Suppressor macrophage treated with lipopolysaccharide for 4 hours (primary cell): ENCODE results near the gene NAIF1.
"Not testable (repeated sequence)": the region's sequence is repeated elsewhere in the genome, so short reads cannot be mapped to it uniquely, and the experiment has no call there.

ENCODE experiments used
- DNase-seq: peaks from one replicate; pipeline ENCODE4 v3.0.0-alpha.2; 2020

Gene NAIF1

GRCh38 chr9:128066713-128067644 is at the start of gene NAIF1:
Gene NAIF1, minus strand, starts transcription at chr9:128067320. Its CDS starts 219 bp downstream, at chr9:128067101.
- peak; percentile 99 for DNase-seq

GRCh38 chr9:128116104-128117083 is 49.3 kb upstream of the NAIF1 start:
- no peak for DNase-seq

- peak; percentile 87 for DNase-seq
These were observed 48.3 kb upstream of the NAIF1 start for GRCh38 chr9:128115187-128116103.

GRCh38 chr9:128114326-128115186 is 47.4 kb upstream of the NAIF1 start:
- no peak for DNase-seq

- DNase-seq: no peak
These were observed 46.6 kb upstream of the NAIF1 start for GRCh38 chr9:128113526-128114325.

GRCh38 chr9:128111726-128112125 is 44.6 kb upstream of the NAIF1 start:
- not testable (repeated sequence) for DNase-seq

GRCh38 chr9:128109050-128109709 is 42.1 kb upstream of the NAIF1 start:
- no peak for DNase-seq

GRCh38 chr9:128108269-128109049 is 41.3 kb upstream of the NAIF1 start:
- DNase-seq: no peak

GRCh38 chr9:128107468-128108268 is 40.5 kb upstream of the NAIF1 start:
- DNase-seq: no peak

GRCh38 chr9:128106940-128107467 is 39.9 kb upstream of the NAIF1 start:
- DNase-seq: no peak

- DNase-seq: no peak
These were observed 39.2 kb upstream of the NAIF1 start for GRCh38 chr9:128106181-128106939.

- DNase-seq: no peak
These were observed 38.5 kb upstream of the NAIF1 start for GRCh38 chr9:128105538-128106175.

GRCh38 chr9:128104171-128104618 is 37.1 kb upstream of the NAIF1 start:
- DNase-seq: no peak

GRCh38 chr9:128103589-128103962 is 36.5 kb upstream of the NAIF1 start:
- no peak for DNase-seq

- DNase-seq: no peak
These were observed 35.9 kb upstream of the NAIF1 start for GRCh38 chr9:128102861-128103588.

GRCh38 chr9:128102196-128102595 is 35.1 kb upstream of the NAIF1 start:
- DNase-seq: no peak
